ENCODE measurements around the gene TBC1D2.
A peak's percentile ranks its signal among the peaks of the same experiment; 100 is the strongest.

TBC1D2 gene

GRCh38 chr9:98216391-98216790 lies 39.1 kb downstream of the TBC1D2 start:
- DNase-seq (ENCODE audit: low read depth in 2 of 2): no peak

DNA sequence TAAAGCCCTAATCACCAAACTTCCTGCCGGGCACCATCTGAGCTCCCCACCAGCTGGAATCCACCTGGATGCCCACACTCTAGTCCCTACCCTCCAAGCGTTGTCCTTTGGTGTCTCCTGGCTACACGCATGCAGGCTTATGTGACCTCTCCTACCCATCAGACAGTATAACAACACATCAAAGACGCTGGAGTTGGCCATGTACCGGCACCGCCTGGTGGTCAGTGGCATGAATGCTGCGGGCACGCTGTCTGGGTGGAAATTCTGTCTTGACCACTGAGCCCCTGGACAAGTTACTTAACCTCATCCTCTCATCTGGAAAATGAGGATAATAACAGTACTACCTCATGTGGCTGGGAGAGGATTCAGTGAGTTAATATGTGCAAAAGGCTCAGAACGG lies 39.6 kb downstream of the TBC1D2 start:
- DNase-seq (ENCODE audit: low read depth in 2 of 2): no peak

GRCh38 chr9:98215271-98215670 lies 40.2 kb downstream of the TBC1D2 start:
- no peak for DNase-seq (ENCODE audit: low read depth in 2 of 2)

DNA sequence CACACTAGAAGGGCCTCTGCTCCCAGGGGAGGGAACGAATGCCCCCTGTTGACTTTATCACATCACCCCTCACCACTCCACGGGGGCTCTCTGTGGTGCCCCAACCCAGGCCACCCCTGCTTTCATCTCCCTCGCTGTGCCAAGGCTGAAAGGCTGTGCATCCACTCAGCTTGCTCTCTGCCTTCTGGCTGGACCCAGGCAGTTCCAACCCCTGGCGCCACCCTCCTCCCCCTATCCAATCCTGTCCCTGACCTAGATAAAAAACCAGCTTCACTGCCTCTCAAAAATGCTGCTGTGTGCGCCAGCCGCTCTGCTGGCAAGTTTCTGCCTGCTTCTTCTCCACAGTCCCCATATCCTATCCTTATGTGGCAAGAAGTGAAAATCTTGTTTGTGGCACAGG lies 40.6 kb downstream of the TBC1D2 start:
- no peak for DNase-seq (ENCODE audit: low read depth in 2 of 2)

DNA sequence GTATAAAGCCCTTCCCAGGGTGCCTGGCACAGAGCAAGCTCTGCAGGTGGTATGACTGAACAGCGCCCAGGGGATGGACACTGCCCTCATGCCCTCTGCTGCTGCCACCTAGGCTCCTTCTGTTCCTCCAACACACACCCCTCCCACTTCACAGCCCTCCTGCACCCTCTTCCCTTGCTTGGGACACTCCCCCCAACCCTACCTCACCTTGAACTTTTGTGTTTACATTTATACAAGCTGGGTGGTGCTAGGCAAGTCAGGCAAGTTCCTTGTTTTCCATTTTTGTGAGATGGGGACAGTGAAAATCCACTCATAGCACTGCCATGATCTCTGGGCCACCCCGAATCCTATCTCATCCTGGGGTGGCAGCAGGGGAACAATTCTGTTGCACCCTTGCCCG lies 44.2 kb downstream of the TBC1D2 start:
- no peak for DNase-seq (ENCODE audit: low read depth in 2 of 2)

DNA sequence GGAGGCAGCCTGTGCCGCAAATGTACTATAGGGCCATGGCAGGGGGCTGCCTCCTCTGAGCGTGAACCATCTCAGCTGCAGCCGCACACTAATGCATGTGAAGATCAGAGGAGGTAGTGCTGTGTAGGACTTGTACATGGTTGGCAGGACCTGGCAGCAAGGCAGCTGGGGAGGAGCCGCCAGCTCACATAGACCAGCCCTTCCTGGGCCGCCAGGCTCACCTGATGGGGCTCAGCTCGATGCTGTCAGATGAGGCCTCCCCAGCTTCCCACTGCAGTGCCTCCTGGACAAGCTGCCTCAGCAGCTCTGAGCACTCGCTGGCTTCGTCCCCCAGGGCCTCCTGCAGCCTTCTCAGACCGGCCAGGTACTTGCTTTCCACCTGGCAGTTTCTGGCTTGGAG lies 45.0 kb downstream of the TBC1D2 start:
- no peak for DNase-seq (ENCODE audit: low read depth in 2 of 2)

DNA sequence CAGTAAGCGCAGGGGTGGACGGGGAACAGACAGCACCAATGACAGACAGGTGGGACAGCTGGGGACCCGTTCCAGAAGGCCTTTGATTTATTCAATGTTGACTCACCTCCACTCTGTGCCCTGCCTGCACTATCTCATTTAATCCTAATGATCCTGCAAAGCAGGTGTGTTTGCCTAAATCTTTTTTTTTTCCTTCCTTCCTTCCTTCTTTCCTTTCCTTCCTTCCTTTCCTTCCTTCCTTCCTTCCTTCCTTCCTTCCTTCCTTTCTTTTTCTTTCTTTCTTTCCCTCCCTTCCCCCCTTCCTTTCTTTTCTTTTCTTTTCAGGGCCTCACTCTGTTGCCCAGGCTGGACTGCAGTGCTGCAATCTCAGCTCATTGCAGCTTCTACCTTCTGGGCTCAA lies 45.9 kb downstream of the TBC1D2 start:
- DNase-seq (ENCODE audit: low read depth in 2 of 2): no peak

- no peak for DNase-seq (ENCODE audit: low read depth in 2 of 2)
Observed at GRCh38 chr9:98208635-98209034, 46.8 kb downstream of the TBC1D2 start.

- DNase-seq (ENCODE audit: low read depth in 2 of 2): no peak
Observed at GRCh38 chr9:98207606-98208005, 47.8 kb downstream of the TBC1D2 start.

GRCh38 chr9:98206754-98207153 lies 48.7 kb downstream of the TBC1D2 start:
- no peak for DNase-seq (ENCODE audit: low read depth in 2 of 2)

DNA sequence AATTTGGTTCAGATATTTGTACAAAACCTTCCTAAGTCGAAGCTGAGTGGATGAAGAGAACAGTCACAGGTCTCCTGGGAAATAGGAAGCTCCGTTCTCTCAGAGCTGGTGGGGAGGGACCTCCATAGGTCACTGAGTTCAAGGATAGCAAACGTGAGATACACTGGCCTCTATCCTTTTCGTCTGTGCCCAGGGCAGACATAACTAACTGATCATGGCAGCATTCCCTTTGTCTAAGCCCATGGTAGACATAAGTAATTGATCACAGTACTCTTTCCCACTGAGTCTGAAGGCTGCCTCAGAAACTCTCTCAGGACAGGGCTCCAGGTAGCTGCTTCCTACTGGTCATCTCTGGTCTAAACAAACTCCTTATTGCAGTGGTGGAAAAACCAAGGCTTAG lies 50.8 kb downstream of the TBC1D2 start:
- DNase-seq (ENCODE audit: low read depth in 2 of 2): no peak

GRCh38 chr9:98203153-98203552 lies 52.3 kb downstream of the TBC1D2 start:
- DNase-seq (ENCODE audit: low read depth in 2 of 2): no peak

DNA sequence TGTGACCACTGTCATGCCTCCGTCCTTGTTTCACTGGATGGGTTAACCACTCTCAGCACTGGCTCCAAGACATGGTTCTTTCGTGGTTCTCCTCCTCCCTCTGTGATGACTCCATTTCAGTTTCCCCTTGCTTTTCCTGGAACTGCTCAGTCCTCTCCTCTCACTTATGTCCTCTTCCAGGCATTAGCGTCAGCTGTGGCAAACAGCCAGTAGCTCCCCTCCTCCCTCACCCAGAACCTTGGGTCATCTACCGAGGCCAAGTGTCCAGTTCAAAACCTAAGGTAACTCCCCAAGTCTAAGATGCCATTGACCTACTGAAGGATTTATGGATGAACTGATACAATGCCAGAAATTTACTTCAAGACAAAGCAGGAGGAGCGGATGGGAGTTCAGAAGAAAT lies 53.2 kb downstream of the TBC1D2 start:
- no peak for DNase-seq (ENCODE audit: low read depth in 2 of 2)

DNA sequence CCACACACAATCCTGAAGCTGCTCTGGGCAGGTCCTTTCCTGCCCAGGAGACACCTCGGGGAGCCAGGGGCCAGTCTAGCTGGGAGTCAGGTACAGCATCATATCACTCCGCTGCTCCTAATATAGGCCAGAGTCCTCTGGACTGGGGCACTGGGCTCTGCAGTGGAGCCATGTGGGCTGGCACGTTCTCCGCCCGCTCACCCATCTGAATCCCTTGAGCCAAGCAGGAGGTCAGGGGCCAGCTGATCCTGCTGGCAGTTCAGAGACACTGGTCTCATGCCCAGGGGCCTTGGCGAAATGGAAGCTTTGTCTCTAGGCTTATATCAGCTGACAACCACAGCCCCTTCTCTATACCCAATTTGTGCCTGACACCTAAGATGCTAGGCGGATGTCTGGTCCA lies 53.7 kb downstream of the TBC1D2 start:
- no peak for DNase-seq (ENCODE audit: low read depth in 2 of 2)

DNA sequence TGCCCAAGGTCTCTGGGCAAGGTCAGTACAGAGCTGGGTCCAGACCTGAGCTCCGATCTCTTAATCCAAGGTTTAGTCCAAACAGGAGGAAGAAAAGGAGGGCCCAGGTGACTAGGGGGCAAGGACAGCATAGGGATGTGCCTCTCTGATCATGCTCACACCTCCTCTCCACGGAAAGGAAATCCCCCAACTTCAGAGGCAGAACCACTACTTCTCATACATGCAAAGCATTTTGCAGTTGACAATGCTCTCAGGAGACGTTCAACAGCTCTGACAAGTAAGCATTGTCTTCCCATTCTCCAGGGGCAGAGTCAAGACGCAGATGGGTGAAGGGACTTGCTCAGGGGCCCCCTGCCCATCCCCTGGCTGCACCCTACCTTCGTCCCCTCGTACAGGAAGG lies 54.3 kb downstream of the TBC1D2 start:
- no peak for DNase-seq (ENCODE audit: low read depth in 2 of 2)

DNA sequence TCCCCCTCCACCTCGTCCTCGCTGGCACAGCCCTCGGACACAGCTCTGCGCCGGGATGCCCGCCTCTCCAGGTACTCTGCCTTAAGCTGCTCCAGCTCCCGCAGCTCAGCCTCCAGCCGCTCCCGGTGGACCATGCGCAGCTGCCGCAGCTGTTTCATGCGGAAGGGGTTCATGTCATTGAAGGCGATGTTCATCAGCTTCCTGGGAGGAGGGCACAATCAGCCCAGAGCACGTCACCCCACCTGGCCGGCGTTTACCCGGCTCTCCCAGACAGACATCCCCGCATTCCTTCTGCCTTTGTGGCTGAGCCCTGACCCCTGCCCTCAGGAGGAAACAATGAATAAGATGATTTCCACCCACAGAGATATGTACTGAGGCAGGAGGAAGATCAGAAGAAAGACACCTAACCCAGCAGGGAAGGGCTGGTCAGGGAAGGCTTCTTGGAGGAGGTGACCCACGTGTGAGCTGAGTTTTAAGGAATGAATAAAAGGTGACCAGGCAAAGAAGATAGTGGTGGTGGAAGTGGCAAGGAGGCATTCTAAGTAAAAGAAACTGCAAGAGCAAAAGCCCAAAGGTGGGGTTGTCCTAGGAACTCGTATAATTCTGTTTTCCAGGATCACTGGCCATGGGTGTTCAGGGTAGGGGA lies 55.9 kb downstream of the TBC1D2 start:
- DNase-seq (ENCODE audit: low read depth in 2 of 2): no peak

DNA sequence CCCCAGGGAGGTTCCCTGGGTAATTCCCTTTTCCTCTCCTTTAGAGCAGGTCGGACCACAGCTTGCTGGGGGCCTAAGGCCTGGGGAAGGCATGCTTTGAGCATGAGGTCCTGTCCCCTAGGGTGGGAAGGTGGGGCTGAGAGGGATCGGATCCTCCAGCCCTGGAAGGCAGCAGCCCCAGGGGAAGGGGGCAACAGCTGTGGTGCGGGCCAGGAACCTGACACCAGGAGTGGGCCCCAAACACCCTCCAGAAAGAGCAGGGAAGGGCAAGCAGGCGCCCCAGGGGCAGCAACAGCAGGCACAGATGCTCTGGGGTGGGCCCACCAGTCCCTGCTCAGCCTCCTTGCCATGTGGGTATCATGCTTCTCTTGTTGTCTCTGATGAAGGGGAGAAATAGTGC lies 59.8 kb downstream of the TBC1D2 start:
- no peak for DNase-seq (ENCODE audit: low read depth in 2 of 2)

DNA sequence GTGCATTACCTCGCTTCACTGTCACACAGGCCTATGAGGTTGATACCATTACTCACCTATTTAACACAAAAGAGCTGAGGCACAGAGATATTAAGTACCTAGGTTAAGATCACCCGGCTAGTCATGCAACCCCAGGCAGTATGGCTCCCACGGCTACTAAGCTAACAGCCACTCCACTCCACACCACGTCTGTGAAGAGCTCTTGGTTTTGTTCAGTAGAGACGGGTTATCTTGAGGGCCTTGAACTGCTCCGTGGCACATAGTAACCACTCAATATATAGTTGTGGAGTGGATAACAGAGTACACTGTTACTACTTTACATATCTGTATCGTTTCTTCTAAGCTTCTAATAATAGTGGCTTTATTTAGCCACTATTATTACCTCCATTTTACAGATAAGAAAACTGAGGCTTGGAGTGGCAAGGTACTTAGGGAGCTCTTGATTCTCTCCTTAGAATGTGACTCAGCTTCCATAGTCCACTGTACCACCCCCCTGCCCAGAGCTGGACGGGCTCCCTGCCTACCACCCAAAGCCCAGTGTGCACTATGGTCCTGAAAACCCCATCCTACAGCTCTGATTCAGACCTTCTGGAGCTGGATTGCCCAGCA lies 62.0 kb downstream of the TBC1D2 start:
- DNase-seq (ENCODE audit: low read depth in 2 of 2): no peak

- DNase-seq (ENCODE audit: low read depth in 2 of 2): peak; percentile 8 to 20
Observed at GRCh38 chr9:98192503-98193335, 62.7 kb downstream of the TBC1D2 start, which contains the start of gene CORO2A. Gene CORO2A (minus strand): TSS chr9:98192637. CDS start chr9:98157660, 34,977 bp downstream.

DNA sequence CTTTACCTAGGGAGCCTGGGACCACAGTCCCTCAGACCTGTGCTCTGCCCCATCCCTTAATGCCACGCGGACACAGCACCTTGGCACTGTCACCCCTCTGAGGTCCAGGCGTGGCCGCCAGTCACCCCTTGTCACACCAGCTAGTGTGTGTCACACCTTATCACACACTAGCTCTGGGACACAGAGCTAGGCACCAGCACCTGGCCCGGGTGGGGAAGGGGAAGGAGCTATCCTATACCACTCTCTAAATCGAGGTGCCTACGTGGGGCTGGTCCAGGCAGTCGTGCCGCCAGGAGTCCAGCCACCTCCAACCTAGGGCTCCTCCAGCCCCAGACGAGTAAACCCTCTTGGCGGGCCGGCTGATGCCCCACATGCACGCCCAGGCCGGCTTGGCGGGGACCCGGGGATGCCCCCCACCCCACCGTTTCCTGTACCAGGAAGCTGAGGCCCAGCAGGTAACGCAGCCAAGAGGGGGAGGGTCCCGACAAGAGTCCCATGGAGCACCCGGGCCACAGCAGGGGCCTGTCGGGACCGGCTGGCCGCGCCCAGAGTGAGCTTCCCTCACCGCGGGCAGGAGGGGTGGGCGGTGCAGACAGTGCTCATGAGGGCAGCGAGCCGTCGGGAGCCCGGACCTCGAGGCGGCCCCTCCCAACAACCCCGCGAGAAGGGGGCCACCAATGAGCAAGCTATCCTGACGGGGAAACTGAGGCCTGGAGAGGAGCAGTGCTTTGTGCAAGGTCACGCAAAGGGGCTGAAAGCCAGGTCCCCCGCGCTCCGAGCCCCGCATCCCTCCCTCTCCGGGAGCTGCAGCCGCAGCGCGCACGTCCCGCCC lies 63.6 kb downstream of the TBC1D2 start:
- no peak for DNase-seq (ENCODE audit: low read depth in 2 of 2)

DNA sequence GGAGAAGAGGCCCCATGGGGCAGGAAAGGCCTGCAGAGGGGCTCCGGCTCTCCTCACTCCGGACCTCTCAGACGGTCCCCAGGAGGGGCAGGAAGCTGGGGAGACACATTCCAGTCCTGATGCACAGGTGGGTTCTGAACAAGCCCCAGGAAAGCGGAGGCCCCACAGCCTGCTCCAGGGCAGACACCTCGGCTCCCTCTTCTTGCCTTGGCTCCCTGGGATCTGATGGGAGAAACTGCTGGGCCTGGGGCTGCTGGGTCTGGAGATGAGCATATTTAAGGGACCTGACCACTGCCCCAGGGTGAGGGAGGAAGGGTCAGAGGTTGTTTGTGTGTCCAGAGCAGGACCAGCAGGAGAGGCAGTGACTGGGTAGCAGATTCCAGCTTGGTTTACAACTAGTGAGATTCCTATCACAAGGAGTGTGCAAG lies 64.3 kb downstream of the TBC1D2 start:
- no peak for DNase-seq (ENCODE audit: low read depth in 2 of 2)

- DNase-seq (ENCODE audit: low read depth in 2 of 2): no peak
Observed at GRCh38 chr9:98190757-98191105, 64.7 kb downstream of the TBC1D2 start.

All from fibroblast of skin of left biceps (primary cell).